SJSA1 (cell line): Measurements from ENCODE around the gene MYO9A. TPM values are rescaled to one million over a fixed set of nuclear protein-coding genes. Genes with fewer than 3 reads are reported as not detected.

Source experiments
- DNase-seq, 2 experiments: peaks; one replicate each; pipeline ENCODE4 v3.0.0-alpha.2; 2015 to 2020; ENCODE audit warnings: low spot score in 2 of 2, low read depth in 1 of 2
- H3K27ac ChIP-seq: fragments of 250-450 bp; sonication (Bioruptor Pico); 2 replicates; pipeline ENCODE4 v1.5.1; 2020; ENCODE audit warnings: mild to moderate bottlenecking, moderate library complexity
- H3K27me3 ChIP-seq: fragments of 250-450 bp; sonication (Bioruptor Pico); replicated peaks from 2 replicates; pipeline ENCODE4 v1.5.1; 2020; ENCODE audit warnings: mild to moderate bottlenecking, moderate library complexity
- H3K36me3 ChIP-seq: fragments of 250-450 bp; sonication (Bioruptor Pico); 2 replicates; pipeline ENCODE4 v1.5.1; 2020; ENCODE audit warnings: mild to moderate bottlenecking
- H3K4me1 ChIP-seq: fragments of 250-450 bp; sonication (Bioruptor Pico); replicated peaks from 2 replicates; pipeline ENCODE4 v1.6.1; 2021; ENCODE audit warnings: mild to moderate bottlenecking
- H3K4me3 ChIP-seq: fragments of 250-450 bp; sonication (Bioruptor Pico); 2 replicates; pipeline ENCODE4 v1.5.1; 2020; ENCODE audit warnings: mild to moderate bottlenecking
- H3K9me3 ChIP-seq: fragments of 250-450 bp; sonication (Bioruptor Pico); replicated peaks from 2 replicates; pipeline ENCODE4 v1.5.1; 2020; ENCODE audit warnings: mild to moderate bottlenecking
- total RNA-seq: library from RNA; depleted of rRNA; stranded (reverse); fragments of >200 nt; shearing (Covaris generic); gene quantifications from 2 replicates; pipeline ENCODE4 v1.2.3, GENCODE V29; 2014

MYO9A gene
- total RNA-seq, 1 experiment from 2014 or later = 21.9 TPM

DNA sequence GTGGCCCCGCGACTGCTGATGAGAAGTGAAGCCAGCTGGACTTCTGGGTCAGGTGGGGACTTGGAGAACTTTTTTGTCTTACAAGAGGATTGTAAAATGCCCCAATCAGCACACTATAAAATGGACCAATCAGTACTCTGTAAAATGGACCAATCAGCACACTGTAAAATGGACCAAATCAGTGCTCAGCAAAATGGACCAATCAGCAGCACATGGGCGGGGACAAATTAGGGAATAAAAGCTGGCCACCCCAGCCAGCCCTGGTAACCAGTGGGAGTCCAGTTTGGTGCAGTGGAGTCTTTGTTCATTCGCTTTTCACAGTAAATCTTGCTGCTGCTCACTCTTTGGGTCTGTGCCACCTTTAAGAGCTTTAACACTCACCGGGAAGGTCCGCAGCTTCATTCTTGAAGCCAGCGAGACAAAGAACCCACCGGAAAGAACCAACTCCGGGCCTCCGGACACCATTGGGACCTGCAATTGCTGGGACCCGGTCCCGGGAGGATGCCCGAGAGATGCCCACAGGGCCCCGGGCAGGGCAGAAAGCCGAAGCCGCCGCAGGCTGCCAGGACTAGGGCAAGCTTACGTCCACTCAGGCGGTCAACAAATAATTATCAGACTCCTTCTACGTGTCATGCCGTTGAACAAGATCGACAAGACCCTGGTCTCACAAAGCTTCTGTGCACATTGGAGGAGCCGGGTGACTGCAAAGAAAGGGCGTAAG is 315.9 kb downstream of the MYO9A start:
- DNase-seq = no peak
- Histone ChIP-seq H3K27ac (no peak overlapping the region), H3K4me1 (peaks cover 13% of the 10 kb centered on the region), H3K4me3 (no peak overlapping the region), H3K9me3 (no peaks in the 10 kb centered on the region), H3K36me3 (no peaks in the 10 kb centered on the region), H3K27me3 (no peaks in the 10 kb centered on the region)

DNA sequence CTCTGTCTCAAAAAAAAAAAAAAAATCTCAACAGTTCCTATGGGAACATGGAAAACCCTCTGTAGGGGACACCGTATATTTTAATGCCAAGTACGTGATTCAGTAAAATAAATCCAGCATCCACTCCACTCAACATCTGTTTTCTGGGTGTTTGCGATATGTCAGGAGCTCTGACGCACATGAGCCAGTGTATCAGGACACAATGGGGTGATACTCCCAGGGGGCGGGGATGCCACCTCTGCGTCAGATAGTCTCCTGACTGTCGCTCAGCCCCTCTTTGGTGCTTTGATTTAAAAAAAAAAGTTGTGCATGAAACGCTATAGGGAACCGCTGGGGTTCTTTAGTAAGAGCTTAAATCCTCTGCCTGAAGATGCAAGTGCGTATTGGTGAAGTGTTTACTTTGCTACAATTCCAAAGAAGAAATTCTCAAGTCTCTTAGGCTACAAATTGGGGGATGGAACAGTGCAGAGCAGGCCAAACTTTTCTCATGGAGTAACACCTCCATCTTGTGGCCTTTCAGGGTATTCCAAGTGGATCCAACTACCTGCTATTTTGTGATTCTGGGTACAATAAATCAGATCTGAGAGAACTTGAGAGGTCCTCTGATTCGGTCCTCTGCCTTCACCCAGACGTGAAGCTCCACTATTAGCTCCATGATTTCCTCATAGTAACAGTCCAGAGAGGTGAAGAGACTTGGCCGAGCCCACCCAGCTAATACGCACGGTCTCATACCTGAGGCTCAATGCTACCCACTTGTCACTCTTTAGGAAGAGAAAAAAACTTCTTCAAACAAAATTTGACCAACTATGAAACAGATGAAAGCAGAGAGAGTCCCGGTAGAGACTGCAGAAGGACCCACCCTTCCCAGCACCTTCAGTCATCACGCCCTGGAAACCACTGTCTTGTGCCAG is 316.9 kb downstream of the MYO9A start:
- Histone ChIP-seq H3K36me3 (no peaks in the 10 kb centered on the region), H3K4me3 (no peak overlapping the region), H3K27me3 (no peaks in the 10 kb centered on the region), H3K9me3 (no peaks in the 10 kb centered on the region), H3K27ac (no peak overlapping the region), H3K4me1 (peaks cover 3% of the 10 kb centered on the region)
- DNase-seq = peak in 1 of 2 experiments; percentile 72

DNA sequence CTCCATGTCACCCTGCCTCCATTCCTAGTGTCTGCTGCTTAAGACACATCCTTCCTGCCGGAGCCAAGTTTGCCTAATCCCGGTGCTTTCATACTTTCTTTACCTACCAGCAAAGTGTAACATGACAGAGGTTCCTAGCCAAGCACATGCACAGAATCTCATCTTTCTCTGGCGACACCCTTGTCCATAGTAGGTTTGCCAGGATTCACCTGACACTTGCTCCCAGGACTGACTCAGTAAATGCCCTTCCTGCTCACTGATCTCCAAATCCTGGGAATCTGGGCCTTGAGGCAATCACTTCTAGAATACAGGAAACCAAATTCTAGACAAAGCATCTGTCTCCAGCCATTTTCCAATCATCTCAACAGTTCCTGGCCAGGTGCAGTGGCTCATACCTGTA is 317.8 kb downstream of the MYO9A start:
- Histone ChIP-seq H3K36me3 (no peaks in the 10 kb centered on the region), H3K4me3 (no peak overlapping the region), H3K27me3 (no peaks in the 10 kb centered on the region), H3K4me1 (no peaks in the 10 kb centered on the region), H3K27ac (no peak overlapping the region), H3K9me3 (no peaks in the 10 kb centered on the region)
- no peak for DNase-seq

DNA sequence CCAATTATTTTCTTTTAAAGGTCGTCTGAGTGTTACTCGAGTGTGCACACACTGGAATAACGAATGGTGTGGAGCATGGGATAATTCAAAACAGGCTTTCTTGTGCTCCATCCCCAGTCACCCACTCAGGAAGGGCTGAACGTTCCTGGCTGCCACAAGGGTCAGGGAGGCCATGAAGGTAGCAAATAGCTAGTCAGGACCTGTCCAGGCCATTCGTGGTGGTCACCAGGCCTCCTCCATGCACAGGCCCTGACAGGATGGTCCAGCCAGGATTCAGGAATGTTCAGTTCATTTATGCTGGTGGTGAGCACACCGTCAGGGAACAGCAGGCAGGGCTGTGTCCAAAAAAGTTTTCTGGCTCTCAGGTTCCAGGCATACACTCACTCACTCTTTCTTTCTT is 319.3 kb downstream of the MYO9A start:
- Histone ChIP-seq H3K27me3 (no peaks in the 10 kb centered on the region), H3K4me1 (no peaks in the 10 kb centered on the region), H3K27ac (no peak overlapping the region), H3K36me3 (no peaks in the 10 kb centered on the region), H3K4me3 (no peak overlapping the region), H3K9me3 (no peaks in the 10 kb centered on the region)
- DNase-seq = no peak

DNA sequence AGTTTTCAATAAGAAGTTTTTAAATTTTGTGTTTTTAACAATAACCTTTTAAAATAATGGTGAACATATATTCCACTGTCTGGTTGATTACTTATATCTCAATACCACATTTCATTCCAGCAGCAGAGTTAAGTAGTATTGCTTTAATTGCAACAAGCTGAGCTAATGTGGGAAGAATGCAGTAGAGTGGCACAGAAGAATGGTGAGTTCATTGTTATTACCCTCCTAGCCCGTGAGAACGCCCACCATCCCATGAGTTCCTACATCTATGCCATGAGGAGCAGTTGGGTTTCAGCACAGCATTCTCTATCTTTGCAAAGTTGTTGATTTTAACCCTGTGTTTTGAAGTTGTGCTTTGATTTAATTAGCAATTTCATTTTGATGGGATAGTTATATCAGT is 325.4 kb downstream of the MYO9A start:
- no peaks in the 10 kb centered on the region for H3K9me3 ChIP-seq
- H3K27ac ChIP-seq = peak overlapping the region; percentile 43
- H3K27me3 ChIP-seq = no peaks in the 10 kb centered on the region
- no peak overlapping the region for H3K4me3 ChIP-seq
- H3K4me1 ChIP-seq = peaks cover 32% of the 10 kb centered on the region
- H3K36me3 ChIP-seq = no peaks in the 10 kb centered on the region
- peak in 1 of 2 experiments; percentile 64 for DNase-seq

DNA sequence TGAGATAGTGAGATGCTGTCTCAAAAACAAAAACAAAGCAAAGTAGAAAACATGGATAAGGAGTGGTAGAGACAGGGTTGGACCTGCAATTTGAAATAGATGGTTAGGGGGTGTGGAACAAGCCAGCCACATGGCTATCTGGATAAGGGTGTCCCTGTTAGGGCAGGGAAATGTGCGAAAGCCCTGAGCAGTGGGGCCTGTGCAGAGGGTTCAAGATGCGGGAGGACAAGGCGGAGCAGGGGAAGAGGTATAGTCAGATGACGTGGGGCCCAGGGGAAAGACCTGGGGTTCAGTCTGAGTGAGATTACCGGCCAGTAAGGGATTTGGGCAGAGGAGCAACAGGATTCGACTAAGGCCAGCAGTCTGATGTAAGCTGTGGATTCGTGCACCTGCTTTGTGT is 326.0 kb downstream of the MYO9A start:
- Histone ChIP-seq H3K4me3 (no peak overlapping the region), H3K27me3 (no peaks in the 10 kb centered on the region), H3K9me3 (no peaks in the 10 kb centered on the region), H3K36me3 (no peaks in the 10 kb centered on the region), H3K27ac (peak overlapping the region; percentile 42), H3K4me1 (peaks cover 32% of the 10 kb centered on the region)
- no peak for DNase-seq

DNA sequence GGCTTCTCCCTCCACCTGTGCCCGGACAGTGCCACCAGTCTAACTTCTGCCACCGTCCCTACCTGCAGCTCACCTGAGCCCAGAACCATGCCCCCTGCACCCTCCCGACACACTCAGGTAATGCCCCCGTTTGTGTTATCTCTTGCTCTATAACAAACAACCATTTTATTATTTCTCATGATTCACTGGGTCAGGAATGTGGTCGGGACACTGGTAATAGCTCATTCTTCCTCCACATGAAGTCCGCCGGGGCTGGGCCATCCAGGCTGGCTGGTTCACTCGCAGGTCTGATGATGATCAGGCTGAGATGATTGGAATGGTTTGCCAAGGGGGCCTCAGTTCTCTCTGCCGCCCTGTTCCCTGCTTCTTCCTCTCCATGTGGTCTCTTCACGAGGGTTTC is 327.9 kb downstream of the MYO9A start:
- no peak overlapping the region for H3K27ac ChIP-seq
- DNase-seq = peak in 1 of 2 experiments; percentile 39

DNA sequence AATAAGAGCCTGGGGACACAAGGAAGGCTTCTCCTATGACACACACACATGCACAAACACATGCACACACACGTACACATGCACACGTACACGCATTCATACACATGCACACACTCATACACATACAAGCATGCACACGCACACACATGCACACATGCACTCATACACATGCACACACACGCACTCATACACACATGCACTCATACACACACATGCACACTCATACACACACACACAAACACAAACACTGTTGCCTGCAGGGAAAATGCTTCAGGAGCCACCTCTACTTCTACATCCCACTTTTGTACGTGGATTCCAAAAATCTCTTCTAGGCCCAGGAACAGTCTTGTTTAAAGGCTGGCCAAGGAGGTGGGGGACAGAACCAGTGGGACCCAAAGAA is 328.3 kb downstream of the MYO9A start:
- Histone ChIP-seq H3K27me3 (no peaks in the 10 kb centered on the region), H3K27ac (no peak overlapping the region), H3K9me3 (no peaks in the 10 kb centered on the region), H3K4me1 (peaks cover 32% of the 10 kb centered on the region), H3K4me3 (no peak overlapping the region), H3K36me3 (no peaks in the 10 kb centered on the region)
- DNase-seq = no peak

More for the DNA sequence above, 327.9 kb downstream of the MYO9A start:
- Histone ChIP-seq H3K9me3 (no peaks in the 10 kb centered on the region), H3K27me3 (no peaks in the 10 kb centered on the region), H3K4me3 (no peak overlapping the region), H3K36me3 (no peaks in the 10 kb centered on the region), H3K4me1 (peaks cover 32% of the 10 kb centered on the region)

DNA sequence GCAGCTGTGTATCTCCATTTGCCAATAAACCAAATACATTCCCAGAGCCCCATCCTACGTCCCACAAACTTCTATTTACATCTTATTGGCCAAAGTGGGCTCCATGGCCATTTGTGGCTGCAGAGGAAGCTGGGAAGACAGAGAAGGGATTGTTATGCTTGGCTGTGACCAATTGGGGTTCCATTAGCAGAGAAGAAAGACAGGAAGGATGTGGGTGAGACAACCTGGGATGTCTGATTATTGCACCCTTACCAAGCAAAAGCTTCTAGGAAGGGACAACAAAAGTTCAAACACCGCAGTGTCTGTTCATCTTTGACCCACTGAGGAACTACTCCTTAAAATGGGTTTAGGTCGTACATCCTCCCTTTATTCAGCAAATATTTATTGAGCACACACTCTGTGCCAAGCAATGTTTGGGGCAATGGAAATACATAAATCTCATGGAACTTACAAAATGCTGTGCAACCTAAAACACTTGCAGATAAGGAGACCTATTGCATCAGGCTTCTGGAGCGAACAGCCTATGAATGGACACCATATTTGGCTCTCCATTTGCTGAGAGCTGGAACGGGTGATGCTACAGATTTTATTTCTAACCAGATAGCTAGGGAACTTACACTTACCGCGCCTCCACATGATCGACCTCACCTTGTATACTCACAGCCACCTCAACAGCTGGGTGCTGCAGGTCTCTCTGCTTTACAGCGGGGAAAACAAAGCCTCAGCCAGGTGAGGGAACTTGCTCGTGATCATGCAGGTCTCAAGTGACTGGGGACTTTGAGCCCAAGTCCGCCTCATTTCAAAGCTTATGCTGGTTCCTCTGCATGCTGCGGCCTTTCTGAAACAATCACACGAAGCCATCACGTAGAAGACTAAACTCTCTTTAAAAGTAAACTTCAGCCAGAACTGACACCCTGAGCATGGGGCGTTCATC is 329.0 kb downstream of the MYO9A start:
- Histone ChIP-seq H3K4me1 (peaks cover 32% of the 10 kb centered on the region), H3K36me3 (no peaks in the 10 kb centered on the region), H3K27me3 (no peaks in the 10 kb centered on the region), H3K4me3 (no peak overlapping the region), H3K27ac (no peak overlapping the region), H3K9me3 (no peaks in the 10 kb centered on the region)
- no peak for DNase-seq

DNA sequence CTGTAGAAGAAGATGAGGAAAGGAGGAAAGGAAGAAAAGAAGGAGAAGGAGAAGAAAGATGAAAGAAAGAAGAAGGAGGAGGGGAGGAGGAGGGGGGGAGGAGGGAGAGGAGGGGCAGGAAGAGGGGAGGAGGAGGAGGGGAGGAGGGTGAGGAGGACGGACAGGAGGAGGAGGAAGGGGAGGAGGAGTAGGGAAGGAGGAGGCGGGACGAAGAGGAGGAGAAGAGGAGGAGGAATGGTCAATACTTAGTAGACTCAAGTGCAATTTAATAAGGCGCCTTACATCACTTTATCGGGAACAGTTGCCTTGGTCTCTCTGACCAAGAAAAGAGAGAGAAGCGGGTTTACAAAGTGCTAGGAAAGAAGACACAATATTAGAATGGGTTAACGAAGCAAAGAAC is 331.3 kb downstream of the MYO9A start:
- H3K27me3 ChIP-seq = no peaks in the 10 kb centered on the region
- no peak for DNase-seq
- no peak overlapping the region for H3K27ac ChIP-seq
- no peaks in the 10 kb centered on the region for H3K9me3 ChIP-seq
- no peak overlapping the region for H3K4me3 ChIP-seq
- H3K36me3 ChIP-seq = no peaks in the 10 kb centered on the region
- H3K4me1 ChIP-seq = peaks cover 20% of the 10 kb centered on the region

DNA sequence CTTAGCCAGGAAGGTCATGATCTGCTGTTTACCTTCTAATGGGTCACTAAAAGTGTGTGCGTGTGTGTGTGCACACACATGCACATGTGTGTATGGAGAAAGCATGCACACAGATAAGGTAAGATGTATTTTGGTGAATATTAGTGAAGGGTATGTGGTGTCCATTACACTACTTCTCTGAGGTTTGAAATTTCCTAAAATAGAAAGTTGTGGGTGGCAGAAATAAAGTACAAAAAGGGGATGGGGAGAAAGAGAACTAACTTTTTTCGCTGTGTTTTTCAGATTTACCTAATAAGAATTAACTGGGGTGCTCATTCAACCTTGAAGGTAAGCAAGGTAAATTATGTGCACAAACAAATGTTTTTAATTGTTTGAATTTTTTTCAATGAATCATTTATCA is 332.0 kb downstream of the MYO9A start:
- no peak for DNase-seq
- H3K27me3 ChIP-seq = no peaks in the 10 kb centered on the region
- H3K36me3 ChIP-seq = no peaks in the 10 kb centered on the region
- H3K4me3 ChIP-seq = no peak overlapping the region
- no peaks in the 10 kb centered on the region for H3K9me3 ChIP-seq
- no peak overlapping the region for H3K27ac ChIP-seq
- H3K4me1 ChIP-seq = peaks cover 16% of the 10 kb centered on the region

DNA sequence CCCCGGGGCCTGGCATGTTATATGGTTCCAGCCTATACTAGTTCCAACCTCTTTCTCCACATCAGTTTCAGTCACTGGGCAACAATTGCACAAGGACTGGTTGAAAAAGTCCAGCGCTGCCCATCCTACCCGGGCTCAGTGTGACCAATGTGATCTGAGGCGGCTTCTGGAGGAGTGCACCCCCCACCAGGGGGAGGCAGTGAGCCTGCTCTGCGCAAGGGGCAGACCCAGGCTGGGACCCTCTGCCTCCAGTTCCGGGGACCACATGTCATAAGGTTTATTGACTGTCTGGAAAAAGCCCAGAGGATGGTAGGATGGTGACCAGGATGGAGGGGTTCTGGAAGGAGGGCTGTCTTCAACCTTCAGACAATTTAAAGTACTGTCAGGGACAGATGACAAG is 333.2 kb downstream of the MYO9A start:
- Histone ChIP-seq H3K9me3 (no peaks in the 10 kb centered on the region), H3K4me1 (peaks cover 14% of the 10 kb centered on the region), H3K4me3 (no peak overlapping the region), H3K27ac (no peak overlapping the region), H3K27me3 (no peaks in the 10 kb centered on the region), H3K36me3 (no peaks in the 10 kb centered on the region)
- no peak for DNase-seq

DNA sequence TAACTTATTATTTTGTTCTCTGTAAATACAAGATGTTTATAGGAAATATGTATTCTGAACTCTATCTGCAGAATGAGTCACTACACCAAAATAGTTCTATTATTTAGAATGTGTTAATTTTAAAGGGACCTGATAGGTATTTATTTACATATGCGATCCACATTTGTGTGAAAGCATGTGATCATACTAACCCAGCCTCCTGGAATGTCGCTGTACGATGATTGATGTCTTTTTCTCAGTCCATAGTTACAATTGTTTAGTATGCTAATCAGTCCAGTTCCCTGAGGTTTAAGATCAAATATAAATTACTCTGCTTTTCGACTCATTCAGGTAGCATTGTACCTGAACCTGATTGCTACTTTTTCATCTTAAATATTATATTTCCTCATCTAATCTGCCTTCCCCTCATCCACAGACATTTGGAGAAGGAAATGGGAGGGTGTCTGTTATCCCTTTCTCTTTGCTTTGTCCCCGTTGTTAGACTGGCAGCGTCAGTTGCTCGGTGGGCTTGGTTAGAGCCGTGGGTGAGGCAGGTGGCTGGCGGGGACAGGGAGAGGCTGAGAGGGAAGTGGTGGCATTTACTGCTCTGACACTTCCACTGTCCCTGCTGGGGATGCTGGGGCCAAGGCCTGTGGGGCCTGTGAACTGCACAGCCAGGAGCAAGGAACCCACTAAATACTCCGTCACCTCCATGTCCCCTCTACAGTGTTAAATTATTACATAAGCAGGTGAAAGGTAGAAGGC is 335.4 kb downstream of the MYO9A start:
- no peaks in the 10 kb centered on the region for H3K27me3 ChIP-seq
- no peak overlapping the region for H3K4me3 ChIP-seq
- peaks cover 14% of the 10 kb centered on the region for H3K4me1 ChIP-seq
- no peaks in the 10 kb centered on the region for H3K9me3 ChIP-seq
- no peak overlapping the region for H3K27ac ChIP-seq
- H3K36me3 ChIP-seq = no peaks in the 10 kb centered on the region
- DNase-seq = no peak
